Measurements from ENCODE around the gene SLC16A9.

SLC16A9 gene

DNA sequence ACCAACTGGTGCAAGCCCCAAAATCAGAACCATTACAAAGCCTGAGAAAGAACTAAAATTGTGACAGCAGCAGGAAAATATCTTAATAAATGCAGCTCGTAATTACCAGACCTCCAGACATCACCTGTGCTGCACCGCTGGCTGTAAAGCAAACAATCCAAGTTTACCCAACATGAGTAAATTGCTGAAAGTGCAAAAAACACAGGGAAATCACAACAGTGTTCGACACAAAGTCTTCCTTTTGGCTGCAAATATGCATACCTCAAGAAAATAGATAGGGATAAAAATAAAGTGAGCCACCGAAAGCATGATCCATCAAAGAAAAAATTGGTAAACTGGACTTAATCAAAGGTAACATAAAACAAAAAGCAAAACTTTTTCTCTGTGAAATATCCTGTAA is 101.7 kb downstream of the SLC16A9 start:
- TF ChIP-seq TEAD4 (IDR thresholded peaks at IDR 0.05) = no peak
- no peak for TF ChIP-seq EP300 (IDR thresholded peaks at IDR 0.05; ENCODE audit: borderline replicate concordance)
- no peak for TF ChIP-seq CEBPB (IDR thresholded peaks at IDR 0.05)
- TF ChIP-seq NFIC (IDR thresholded peaks at IDR 0.05) = no peak
- no peak for TF ChIP-seq RAD21 (IDR thresholded peaks at IDR 0.05; ENCODE audit: low read depth)
- TF ChIP-seq, protein P1, sequence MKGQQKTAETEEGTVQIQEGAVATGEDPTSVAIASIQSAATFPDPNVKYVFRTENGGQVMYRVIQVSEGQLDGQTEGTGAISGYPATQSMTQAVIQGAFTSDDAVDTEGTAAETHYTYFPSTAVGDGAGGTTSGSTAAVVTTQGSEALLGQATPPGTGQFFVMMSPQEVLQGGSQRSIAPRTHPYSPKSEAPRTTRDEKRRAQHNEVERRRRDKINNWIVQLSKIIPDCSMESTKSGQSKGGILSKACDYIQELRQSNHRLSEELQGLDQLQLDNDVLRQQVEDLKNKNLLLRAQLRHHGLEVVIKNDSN (IDR thresholded peaks at IDR 0.05) = no peak
- no peak for TF ChIP-seq TCF12 (IDR thresholded peaks at IDR 0.05; ENCODE audit: low read depth)
- no peak for TF ChIP-seq REST (IDR thresholded peaks at IDR 0.05; ENCODE audit: low read depth)
- no peak for TF ChIP-seq YY1 (IDR thresholded peaks at IDR 0.05; ENCODE audit: low read depth)
- no peak for TF ChIP-seq FOXM1 (IDR thresholded peaks at IDR 0.05; ENCODE audit: borderline replicate concordance, low read depth)
- TF ChIP-seq ZBTB7A (IDR thresholded peaks at IDR 0.05; ENCODE audit: low read depth) = no peak
- TF ChIP-seq TAF1 (IDR thresholded peaks at IDR 0.05; ENCODE audit: low read depth) = no peak
- TF ChIP-seq CREB1 (IDR thresholded peaks at IDR 0.05; ENCODE audit: low read depth) = no peak
- no peak for TF ChIP-seq MAX (IDR thresholded peaks at IDR 0.05)

DNA sequence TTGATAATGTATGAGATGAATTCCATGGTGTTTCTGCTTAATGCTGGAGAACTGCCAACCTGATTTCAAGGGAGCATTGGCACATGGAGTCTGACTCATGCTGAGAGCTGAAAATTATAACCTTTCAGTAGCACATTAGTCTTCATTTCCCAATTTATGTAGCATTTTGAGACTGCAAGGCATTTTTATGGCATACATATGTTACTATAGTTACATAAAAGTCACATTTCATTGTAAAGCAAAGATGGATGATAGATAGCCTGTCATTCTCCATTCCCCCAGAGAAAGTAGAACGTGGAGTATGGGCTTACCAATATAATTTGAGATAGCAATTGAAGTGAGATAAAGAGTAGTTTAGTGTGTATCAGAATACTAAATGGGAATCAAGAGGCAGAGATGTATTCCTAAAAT is 103.1 kb downstream of the SLC16A9 start:
- TF ChIP-seq ZBTB7A (IDR thresholded peaks at IDR 0.05; ENCODE audit: low read depth) (no peak), NFIC (IDR thresholded peaks at IDR 0.05) (0 out of 2 replicates have a peak, but pooled peaks have one; percentile 26)

DNA sequence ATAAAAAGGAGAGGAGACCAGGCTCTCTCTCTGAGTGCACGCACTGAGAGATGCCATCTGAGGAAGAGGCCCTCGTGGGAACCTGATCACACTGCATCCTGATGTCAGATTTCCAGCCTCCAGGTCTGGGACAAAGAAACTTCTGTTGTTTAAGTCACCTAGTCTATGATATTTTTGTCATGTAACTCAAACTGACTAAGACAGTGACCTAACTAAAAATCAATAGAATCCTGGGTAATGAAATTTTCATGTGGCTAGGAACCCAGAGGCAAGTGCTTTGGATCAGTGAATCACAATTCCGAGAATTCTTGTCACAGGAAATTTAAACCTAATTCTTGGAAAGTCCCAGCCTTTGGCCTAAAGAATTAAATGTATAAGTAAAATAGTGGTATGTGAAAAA is 107.7 kb downstream of the SLC16A9 start:
- TF ChIP-seq EP300 (IDR thresholded peaks at IDR 0.05; ENCODE audit: borderline replicate concordance) (no peak), TCF12 (IDR thresholded peaks at IDR 0.05; ENCODE audit: low read depth) (no peak), TEAD4 (IDR thresholded peaks at IDR 0.05) (no peak), RAD21 (IDR thresholded peaks at IDR 0.05; ENCODE audit: low read depth) (no peak), YY1 (IDR thresholded peaks at IDR 0.05; ENCODE audit: low read depth) (no peak), CEBPB (IDR thresholded peaks at IDR 0.05) (no peak), FOXM1 (IDR thresholded peaks at IDR 0.05; ENCODE audit: borderline replicate concordance, low read depth) (no peak), CREB1 (IDR thresholded peaks at IDR 0.05; ENCODE audit: low read depth) (no peak), NFIC (IDR thresholded peaks at IDR 0.05) (no peak), MAX (IDR thresholded peaks at IDR 0.05) (no peak), TAF1 (IDR thresholded peaks at IDR 0.05; ENCODE audit: low read depth) (no peak), REST (IDR thresholded peaks at IDR 0.05; ENCODE audit: low read depth) (no peak), ZBTB7A (IDR thresholded peaks at IDR 0.05; ENCODE audit: low read depth) (no peak), EGR1 (IDR thresholded peaks at IDR 0.05) (no peak)
- TF ChIP-seq, protein P1 (IDR thresholded peaks at IDR 0.05) = no peak

Measured in Ishikawa (cell line).